GM23338 (cell line): ENCODE results near the gene ASPSCR1. TPM values are rescaled to one million over a fixed set of nuclear protein-coding genes. Genes with fewer than 3 reads are reported as not detected.

Experiments used
- ATAC-seq: fragments of 200-7000 bp; cut with Tn5 transposase; 3 replicates; pipeline ENCODE4 v1.9.1; 2020
- DNase-seq: peaks from one replicate; pipeline ENCODE4 v3.0.0-alpha.2; 2015; ENCODE audit warnings: low spot score
- H2AFZ ChIP-seq: fragments of 200-600 bp; sonication (generic); 2 replicates; pipeline ENCODE4 v1.8.0; 2016; ENCODE audit warnings: antibody characterized with exemption, mild to moderate bottlenecking, moderate library complexity
- H3F3A ChIP-seq: fragments of 200-600 bp; sonication (generic); replicated peaks from 2 replicates; pipeline ENCODE4 v1.8.0; 2017; ENCODE audit warnings: antibody characterized with exemption, mixed run types, low read depth
- H3K27ac ChIP-seq: fragments of 200-600 bp; sonication (generic); 2 replicates; pipeline ENCODE4 v1.6.1; 2016; ENCODE audit warnings: low read depth
- H3K27me3 ChIP-seq: fragments of 200-600 bp; sonication (generic); 2 replicates; pipeline ENCODE4 v1.8.0; 2016; ENCODE audit warnings: mild to moderate bottlenecking, mixed run types, moderate library complexity; ENCODE audit not compliant: insufficient read depth
- H3K36me3 ChIP-seq: fragments of 200-600 bp; sonication (generic); 2 replicates; pipeline ENCODE4 v1.8.0; 2016; ENCODE audit warnings: mild to moderate bottlenecking; ENCODE audit not compliant: insufficient read depth
- H3K4me1 ChIP-seq: fragments of 200-600 bp; sonication (generic); 2 replicates; pipeline ENCODE4 v1.8.0; 2016; ENCODE audit warnings: mild to moderate bottlenecking, moderate library complexity; ENCODE audit not compliant: insufficient read depth
- H3K4me2 ChIP-seq: fragments of 200-600 bp; sonication (generic); 2 replicates; pipeline ENCODE4 v1.7.1; 2017; ENCODE audit warnings: mixed run types
- H3K4me3 ChIP-seq: fragments of 200-600 bp; sonication (generic); 2 replicates; pipeline ENCODE4 v1.6.1; 2016; ENCODE audit warnings: mixed run types
- H3K79me2 ChIP-seq: fragments of 200-600 bp; sonication (generic); replicated peaks from 2 replicates; pipeline ENCODE4 v1.8.0; 2017; ENCODE audit warnings: mild to moderate bottlenecking; ENCODE audit not compliant: insufficient read depth
- H3K9me2 ChIP-seq: fragments of 200-600 bp; sonication (generic); 2 replicates; pipeline ENCODE4 v1.8.0; 2017; ENCODE audit not compliant: insufficient read depth
- H4K20me1 ChIP-seq: fragments of 200-600 bp; sonication (generic); replicated peaks from 2 replicates; pipeline ENCODE4 v1.8.0; 2017; ENCODE audit warnings: mild to moderate bottlenecking; ENCODE audit not compliant: insufficient read depth
- H3K27ac Mint-ChIP-seq: 2 replicates; pipeline ENCODE4 v1.8.0; 2020; ENCODE audit warnings: inconsistent platforms, mild to moderate bottlenecking, moderate library complexity, mixed read lengths
- H3K27me3 Mint-ChIP-seq: 3 replicates; pipeline ENCODE4 v1.8.0; 2022; ENCODE audit warnings: low read depth, mild to moderate bottlenecking, moderate library complexity, mixed read lengths, inconsistent platforms; ENCODE audit not compliant: insufficient read depth, poor library complexity
- H3K36me3 Mint-ChIP-seq: 3 replicates; pipeline ENCODE4 v1.8.0; 2021; ENCODE audit warnings: low read depth, mild to moderate bottlenecking, inconsistent platforms, moderate library complexity, mixed read lengths
- H3K4me1 Mint-ChIP-seq: 3 replicates; pipeline ENCODE4 v1.8.0; 2020; ENCODE audit warnings: mild to moderate bottlenecking, inconsistent platforms, mixed read lengths
- H3K4me3 Mint-ChIP-seq: 3 replicates; pipeline ENCODE4 v1.8.0; 2021; ENCODE audit warnings: moderate library complexity, mild to moderate bottlenecking, inconsistent platforms, mixed read lengths
- H3K9me3 Mint-ChIP-seq: 3 replicates; pipeline ENCODE4 v1.8.0; 2020; ENCODE audit warnings: moderate library complexity, mild to moderate bottlenecking, inconsistent platforms, mixed read lengths
- CREB1 ChIP-seq: fragments of 250-450 bp; sonication (Bioruptor Pico); IDR thresholded peaks from 2 replicates; pipeline ENCODE4 v1.5.0; 2020; ENCODE audit warnings: low read depth, mild to moderate bottlenecking, moderate library complexity
- STAT1 ChIP-seq: IDR thresholded peaks from one replicate; pipeline ENCODE4 v1.6.1; 2016; ENCODE audit warnings: antibody characterized with exemption; ENCODE audit not compliant: unreplicated experiment
- polyA plus RNA-seq: library from polyadenylated mRNA; unstranded; fragments of >200 nt; fragmentation: Nextera tagmentation; extraction: Ambion mirVana; gene quantifications from 2 replicates; pipeline ENCODE4 v1.2.1, GENCODE V29; 2016
- total RNA-seq: library from RNA; depleted of rRNA; stranded (reverse); fragments of >200 nt; shearing (Covaris generic); gene quantifications from 2 replicates; pipeline ENCODE4 v1.2.3, GENCODE V29; 2014
- TF ChIP-seq, protein P1 (sequence below): fragments of 250-450 bp; sonication (Bioruptor Pico); IDR thresholded peaks from 2 replicates; pipeline ENCODE4 v1.5.0; 2020; ENCODE audit warnings: mild to moderate bottlenecking, moderate library complexity
- TF ChIP-seq, protein P2 (sequence below): IDR thresholded peaks from one replicate; pipeline ENCODE4 v1.6.1; 2018; ENCODE audit warnings: antibody characterized with exemption; ENCODE audit not compliant: unreplicated experiment

Gene ASPSCR1
- total and polyA plus RNA-seq, 2 experiments from 2014 or later: 44.2 to 46.9 TPM

DNA sequence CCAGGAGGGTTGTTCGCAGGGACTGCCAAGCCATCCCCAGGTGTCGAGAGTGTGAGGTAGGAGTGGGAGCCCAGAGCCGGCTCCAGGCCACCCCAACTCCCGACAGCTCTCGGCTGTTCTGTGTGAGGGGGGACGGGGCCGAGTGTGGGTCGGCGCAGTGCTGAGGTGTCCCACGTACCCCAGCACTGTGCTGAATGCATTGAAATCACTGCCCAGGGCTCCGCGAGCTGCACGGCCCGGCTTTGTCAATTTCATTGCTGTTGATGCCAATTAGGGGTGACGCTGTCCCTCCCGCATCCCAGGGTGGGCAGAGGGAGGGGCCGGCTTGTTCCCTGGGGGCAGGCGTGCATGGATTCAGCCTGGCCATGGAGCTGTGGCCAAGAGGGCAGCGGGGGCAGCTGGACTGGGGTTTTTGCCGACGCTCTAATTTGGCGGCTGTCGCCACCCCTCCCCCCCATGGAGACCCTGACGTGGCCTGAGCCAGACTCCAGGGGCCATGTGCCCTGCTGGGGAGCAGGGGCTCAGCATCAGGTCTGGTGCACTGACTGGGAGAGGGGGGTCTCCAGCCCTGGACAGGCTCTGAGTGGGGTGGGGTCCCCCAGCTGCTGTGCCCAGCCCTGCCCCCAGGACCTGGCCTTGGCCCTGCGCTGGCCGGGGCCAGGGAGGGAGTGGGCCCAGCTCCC lies 31.0 kb downstream of the ASPSCR1 start (continued):
- TF ChIP-seq, protein P1, sequence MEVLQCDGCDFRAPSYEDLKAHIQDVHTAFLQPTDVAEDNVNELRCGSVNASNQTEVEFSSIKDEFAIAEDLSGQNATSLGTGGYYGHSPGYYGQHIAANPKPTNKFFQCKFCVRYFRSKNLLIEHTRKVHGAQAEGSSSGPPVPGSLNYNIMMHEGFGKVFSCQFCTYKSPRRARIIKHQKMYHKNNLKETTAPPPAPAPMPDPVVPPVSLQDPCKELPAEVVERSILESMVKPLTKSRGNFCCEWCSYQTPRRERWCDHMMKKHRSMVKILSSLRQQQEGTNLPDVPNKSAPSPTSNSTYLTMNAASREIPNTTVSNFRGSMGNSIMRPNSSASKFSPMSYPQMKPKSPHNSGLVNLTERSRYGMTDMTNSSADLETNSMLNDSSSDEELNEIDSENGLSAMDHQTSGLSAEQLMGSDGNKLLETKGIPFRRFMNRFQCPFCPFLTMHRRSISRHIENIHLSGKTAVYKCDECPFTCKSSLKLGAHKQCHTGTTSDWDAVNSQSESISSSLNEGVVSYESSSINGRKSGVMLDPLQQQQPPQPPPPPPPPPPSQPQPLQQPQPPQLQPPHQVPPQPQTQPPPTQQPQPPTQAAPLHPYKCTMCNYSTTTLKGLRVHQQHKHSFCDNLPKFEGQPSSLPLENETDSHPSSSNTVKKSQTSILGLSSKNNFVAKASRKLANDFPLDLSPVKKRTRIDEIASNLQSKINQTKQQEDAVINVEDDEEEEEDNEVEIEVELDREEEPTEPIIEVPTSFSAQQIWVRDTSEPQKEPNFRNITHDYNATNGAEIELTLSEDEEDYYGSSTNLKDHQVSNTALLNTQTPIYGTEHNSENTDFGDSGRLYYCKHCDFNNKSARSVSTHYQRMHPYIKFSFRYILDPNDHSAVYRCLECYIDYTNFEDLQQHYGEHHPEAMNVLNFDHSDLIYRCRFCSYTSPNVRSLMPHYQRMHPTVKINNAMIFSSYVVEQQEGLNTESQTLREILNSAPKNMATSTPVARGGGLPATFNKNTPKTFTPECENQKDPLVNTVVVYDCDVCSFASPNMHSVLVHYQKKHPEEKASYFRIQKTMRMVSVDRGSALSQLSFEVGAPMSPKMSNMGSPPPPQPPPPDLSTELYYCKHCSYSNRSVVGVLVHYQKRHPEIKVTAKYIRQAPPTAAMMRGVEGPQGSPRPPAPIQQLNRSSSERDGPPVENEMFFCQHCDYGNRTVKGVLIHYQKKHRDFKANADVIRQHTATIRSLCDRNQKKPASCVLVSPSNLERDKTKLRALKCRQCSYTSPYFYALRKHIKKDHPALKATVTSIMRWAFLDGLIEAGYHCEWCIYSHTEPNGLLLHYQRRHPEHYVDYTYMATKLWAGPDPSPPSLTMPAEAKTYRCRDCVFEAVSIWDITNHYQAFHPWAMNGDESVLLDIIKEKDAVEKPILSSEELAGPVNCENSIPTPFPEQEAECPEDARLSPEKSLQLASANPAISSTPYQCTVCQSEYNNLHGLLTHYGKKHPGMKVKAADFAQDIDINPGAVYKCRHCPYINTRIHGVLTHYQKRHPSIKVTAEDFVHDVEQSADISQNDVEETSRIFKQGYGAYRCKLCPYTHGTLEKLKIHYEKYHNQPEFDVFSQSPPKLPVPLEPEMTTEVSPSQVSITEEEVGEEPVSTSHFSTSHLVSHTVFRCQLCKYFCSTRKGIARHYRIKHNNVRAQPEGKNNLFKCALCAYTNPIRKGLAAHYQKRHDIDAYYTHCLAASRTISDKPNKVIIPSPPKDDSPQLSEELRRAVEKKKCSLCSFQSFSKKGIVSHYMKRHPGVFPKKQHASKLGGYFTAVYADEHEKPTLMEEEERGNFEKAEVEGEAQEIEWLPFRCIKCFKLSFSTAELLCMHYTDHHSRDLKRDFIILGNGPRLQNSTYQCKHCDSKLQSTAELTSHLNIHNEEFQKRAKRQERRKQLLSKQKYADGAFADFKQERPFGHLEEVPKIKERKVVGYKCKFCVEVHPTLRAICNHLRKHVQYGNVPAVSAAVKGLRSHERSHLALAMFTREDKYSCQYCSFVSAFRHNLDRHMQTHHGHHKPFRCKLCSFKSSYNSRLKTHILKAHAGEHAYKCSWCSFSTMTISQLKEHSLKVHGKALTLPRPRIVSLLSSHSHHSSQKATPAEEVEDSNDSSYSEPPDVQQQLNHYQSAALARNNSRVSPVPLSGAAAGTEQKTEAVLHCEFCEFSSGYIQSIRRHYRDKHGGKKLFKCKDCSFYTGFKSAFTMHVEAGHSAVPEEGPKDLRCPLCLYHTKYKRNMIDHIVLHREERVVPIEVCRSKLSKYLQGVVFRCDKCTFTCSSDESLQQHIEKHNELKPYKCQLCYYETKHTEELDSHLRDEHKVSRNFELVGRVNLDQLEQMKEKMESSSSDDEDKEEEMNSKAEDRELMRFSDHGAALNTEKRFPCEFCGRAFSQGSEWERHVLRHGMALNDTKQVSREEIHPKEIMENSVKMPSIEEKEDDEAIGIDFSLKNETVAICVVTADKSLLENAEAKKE (CRISPR knock-in tag): no peak

DNA sequence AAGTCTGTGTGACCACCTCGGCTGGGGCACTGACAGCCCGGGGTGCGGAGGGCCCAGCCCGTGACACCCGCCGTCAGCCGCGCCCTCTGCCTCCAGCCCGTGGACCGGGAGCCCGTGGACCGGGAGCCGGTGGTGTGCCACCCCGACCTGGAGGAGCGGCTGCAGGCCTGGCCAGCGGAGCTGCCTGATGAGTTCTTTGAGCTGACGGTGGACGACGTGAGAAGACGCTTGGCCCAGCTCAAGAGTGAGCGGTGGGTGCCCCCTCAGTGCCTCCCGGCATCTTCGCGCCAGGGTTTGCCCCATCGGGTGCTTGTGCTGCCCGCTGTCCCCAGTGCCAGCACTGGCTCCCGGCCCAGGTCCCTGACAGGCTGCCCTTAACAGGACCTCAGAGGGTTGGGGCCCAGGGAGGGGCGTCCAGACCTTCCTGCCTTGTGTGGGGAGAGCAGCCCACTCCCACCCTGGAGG lies 31.5 kb downstream of the ASPSCR1 start:
- H3K4me3 Mint-ChIP-seq: no peak overlapping the region
- Histone ChIP-seq H3K36me3 (no peaks in the 10 kb centered on the region), H3K4me2 (no peak overlapping the region), H3K9me2 (no peaks in the 10 kb centered on the region), H4K20me1 (no peaks in the 10 kb centered on the region), H3K27me3 (no peaks in the 10 kb centered on the region), H2AFZ (no peak overlapping the region), H3K79me2 (no peaks in the 10 kb centered on the region), H3K27ac (no peak overlapping the region), H3K4me1 (no peaks in the 10 kb centered on the region), H3K4me3 (no peak overlapping the region), H3F3A (no peaks in the 10 kb centered on the region)
- H3K36me3 Mint-ChIP-seq: no peaks in the 10 kb centered on the region
- peaks cover 9% of the 10 kb centered on the region for H3K27me3 Mint-ChIP-seq
- H3K27ac Mint-ChIP-seq: no peak overlapping the region
- DNase-seq: no peak
- ATAC-seq: no peak
- no peaks in the 10 kb centered on the region for H3K9me3 Mint-ChIP-seq
- no peaks in the 10 kb centered on the region for H3K4me1 Mint-ChIP-seq
- TF ChIP-seq, protein P1 (CRISPR knock-in tag): no peak
- TF ChIP-seq, protein P2, sequence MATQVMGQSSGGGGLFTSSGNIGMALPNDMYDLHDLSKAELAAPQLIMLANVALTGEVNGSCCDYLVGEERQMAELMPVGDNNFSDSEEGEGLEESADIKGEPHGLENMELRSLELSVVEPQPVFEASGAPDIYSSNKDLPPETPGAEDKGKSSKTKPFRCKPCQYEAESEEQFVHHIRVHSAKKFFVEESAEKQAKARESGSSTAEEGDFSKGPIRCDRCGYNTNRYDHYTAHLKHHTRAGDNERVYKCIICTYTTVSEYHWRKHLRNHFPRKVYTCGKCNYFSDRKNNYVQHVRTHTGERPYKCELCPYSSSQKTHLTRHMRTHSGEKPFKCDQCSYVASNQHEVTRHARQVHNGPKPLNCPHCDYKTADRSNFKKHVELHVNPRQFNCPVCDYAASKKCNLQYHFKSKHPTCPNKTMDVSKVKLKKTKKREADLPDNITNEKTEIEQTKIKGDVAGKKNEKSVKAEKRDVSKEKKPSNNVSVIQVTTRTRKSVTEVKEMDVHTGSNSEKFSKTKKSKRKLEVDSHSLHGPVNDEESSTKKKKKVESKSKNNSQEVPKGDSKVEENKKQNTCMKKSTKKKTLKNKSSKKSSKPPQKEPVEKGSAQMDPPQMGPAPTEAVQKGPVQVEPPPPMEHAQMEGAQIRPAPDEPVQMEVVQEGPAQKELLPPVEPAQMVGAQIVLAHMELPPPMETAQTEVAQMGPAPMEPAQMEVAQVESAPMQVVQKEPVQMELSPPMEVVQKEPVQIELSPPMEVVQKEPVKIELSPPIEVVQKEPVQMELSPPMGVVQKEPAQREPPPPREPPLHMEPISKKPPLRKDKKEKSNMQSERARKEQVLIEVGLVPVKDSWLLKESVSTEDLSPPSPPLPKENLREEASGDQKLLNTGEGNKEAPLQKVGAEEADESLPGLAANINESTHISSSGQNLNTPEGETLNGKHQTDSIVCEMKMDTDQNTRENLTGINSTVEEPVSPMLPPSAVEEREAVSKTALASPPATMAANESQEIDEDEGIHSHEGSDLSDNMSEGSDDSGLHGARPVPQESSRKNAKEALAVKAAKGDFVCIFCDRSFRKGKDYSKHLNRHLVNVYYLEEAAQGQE: no peak
- TF ChIP-seq CREB1 (CRISPR knock-in tag) (no peak), STAT1 (no peak)
